AG04450 (cell line): ENCODE results near the gene GRIA4. TPM values are rescaled to one million over a fixed set of nuclear protein-coding genes. Genes with fewer than 3 reads are reported as not detected.

Source experiments
- CTCF ChIA-PET: fragments of 300-600, 350-600 bp; formaldehyde crosslinking; extraction: SDS; loops from one replicate; lab custom pipeline; 2022; ENCODE audit warnings: antibody characterized with exemption, inconsistent platforms; lab: Charles Lee
- POLR2A ChIA-PET: fragments of 350-600 bp; formaldehyde crosslinking; extraction: SDS; loops from one replicate; lab custom pipeline; 2021; ENCODE audit warnings: antibody characterized with exemption, inconsistent platforms; lab: Yijun Ruan, JAX
- DNase-seq: peaks from one replicate; pipeline ENCODE4 v3.0.0-alpha.2; 2011; ENCODE audit warnings: low read depth, low spot score
- H3K27ac ChIP-seq: one replicate; pipeline ENCODE4 v1.5.1; 2012; ENCODE audit warnings: low read depth, low read length, control low read depth
- H3K27me3 ChIP-seq: one replicate; pipeline ENCODE4 v1.6.0; 2012; ENCODE audit warnings: low read length; ENCODE audit not compliant: control insufficient read depth, insufficient read depth
- H3K4me3 ChIP-seq: 2 replicates; pipeline ENCODE4 v1.5.1; 2011; ENCODE audit warnings: mild to moderate bottlenecking, low read depth, low read length, control low read depth
- H3K9me3 ChIP-seq: 2 replicates; pipeline ENCODE4 v1.5.1; 2012; ENCODE audit warnings: low read length; ENCODE audit not compliant: control insufficient read depth, insufficient read depth
- CTCF ChIP-seq: IDR thresholded peaks from 2 replicates; pipeline ENCODE4 v1.5.1; 2011; ENCODE audit warnings: low read depth, low read length, control low read depth, inconsistent platforms
- polyA plus RNA-seq: library from polyadenylated mRNA; depleted of rRNA; stranded (reverse); fragments of >200 nt; gene quantifications from 2 replicates; pipeline ENCODE4 v1.2.3, GENCODE V29; 2011

GRIA4 gene
- polyA plus RNA-seq, 1 experiment, result 0.64 TPM

- ChIA-PET CTCF (no interaction called here), POLR2A (no interaction called here)
- no peak for TF ChIP-seq CTCF
- Histone ChIP-seq H3K27ac (no peak overlapping the region), H3K9me3 (no peaks in the 10 kb centered on the region), H3K4me3 (no peak overlapping the region), H3K27me3 (no peaks in the 10 kb centered on the region)
- no peak for DNase-seq
These were observed 83.3 kb downstream of the GRIA4 start for GRCh38 chr11:105693075-105693759.

DNA sequence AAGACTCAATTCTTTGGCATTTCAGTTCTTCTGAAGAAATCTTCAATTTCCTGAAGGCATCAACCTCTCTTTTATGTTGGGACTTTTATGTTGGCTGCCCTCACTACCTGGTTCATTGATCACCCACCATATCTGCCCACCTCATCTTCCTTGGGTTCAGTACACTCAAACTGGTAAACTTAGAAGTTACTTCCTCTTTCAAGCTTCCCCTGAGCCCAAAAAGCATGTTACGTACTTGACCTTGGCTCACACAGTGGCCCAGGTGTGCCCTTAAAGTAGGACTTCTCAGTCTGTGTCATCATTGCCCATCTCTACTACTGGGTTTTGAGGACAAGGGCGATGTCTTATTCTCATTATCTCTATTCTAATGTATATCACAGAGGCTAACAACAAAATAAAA, 86.1 kb downstream of the GRIA4 start:
- no peaks in the 10 kb centered on the region for H3K27me3 ChIP-seq
- CTCF ChIA-PET, result no interaction called here
- POLR2A ChIA-PET, result no interaction called here

GRCh38 chr11:105697291-105697690, 87.4 kb downstream of the GRIA4 start:
- Histone ChIP-seq H3K27me3 (no peaks in the 10 kb centered on the region), H3K27ac (no peak overlapping the region), H3K4me3 (no peak overlapping the region), H3K9me3 (no peaks in the 10 kb centered on the region)
- no peak for DNase-seq
- no peak for TF ChIP-seq CTCF
- ChIA-PET CTCF (no interaction called here), POLR2A (no interaction called here)

More for the DNA sequence above, 86.1 kb downstream of the GRIA4 start:
- H3K9me3 ChIP-seq, result no peaks in the 10 kb centered on the region
- no peak overlapping the region for H3K4me3 ChIP-seq
- no peak for TF ChIP-seq CTCF
- H3K27ac ChIP-seq, result no peak overlapping the region
- no peak for DNase-seq

DNA sequence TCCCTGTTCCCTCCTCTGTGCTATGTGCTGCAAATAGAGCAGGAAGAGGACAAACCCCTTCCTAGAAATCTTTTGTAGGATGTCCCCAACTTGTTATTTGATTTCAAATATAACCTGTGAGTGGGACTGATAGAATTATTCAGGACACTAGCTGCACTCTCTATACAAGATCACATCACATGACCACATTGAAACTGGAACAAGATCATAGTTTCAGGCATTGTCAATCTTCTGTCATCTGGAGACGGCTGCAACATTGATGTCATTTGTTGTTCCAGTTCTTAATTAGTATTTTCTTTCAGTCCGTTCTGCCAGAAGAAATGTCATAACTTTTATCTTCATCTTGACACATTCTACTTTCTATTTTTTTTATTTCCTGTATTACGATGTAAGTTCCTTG, 89.3 kb downstream of the GRIA4 start:
- CTCF ChIA-PET, result no interaction called here

More for the DNA sequence above, 89.3 kb downstream of the GRIA4 start:
- Histone ChIP-seq H3K9me3 (no peaks in the 10 kb centered on the region), H3K27ac (no peak overlapping the region), H3K4me3 (no peak overlapping the region), H3K27me3 (no peaks in the 10 kb centered on the region)
- POLR2A ChIA-PET, result no interaction called here
- no peak for DNase-seq
- no peak for TF ChIP-seq CTCF
